HepG2 (cell line): ENCODE measurements around the gene NFKBIL1. TPM values are rescaled to one million over a fixed set of nuclear protein-coding genes. Genes with fewer than 3 reads are reported as not detected.
A peak's percentile ranks its signal among the peaks of the same experiment; 100 is the strongest.

ENCODE experiments used
- SMAD3 ChIP-seq: sonication (generic); formaldehyde crosslinking; IDR thresholded peaks from 2 replicates; pipeline ENCODE4 v1.4.0; 2020; ENCODE audit warnings: missing genetic modification reagents
- ZNF761 ChIP-seq: sonication (generic); formaldehyde crosslinking; conservative IDR thresholded peaks from 2 replicates; pipeline ENCODE4 v1.4.0; 2020; ENCODE audit warnings: mild to moderate bottlenecking, missing genetic modification reagents
- polyA plus RNA-seq, 8 experiments: library from polyadenylated mRNA; depleted of rRNA in 3 of 8; stranded (reverse) in 7 of 8; unstranded in 1 of 8; fragments of >200 nt; fragmentation: Illumina TruSeq in 4 of 8; extraction: Trizol in 4 of 8; gene quantifications; 2 replicates each; pipeline versions ENCODE4 v1.2.1 to v1.2.3, GENCODE V29; 2011 to 2016; ENCODE audit warnings: low read depth in 4 of 8, missing spikeins in 1 of 8, mixed read lengths in 1 of 8; ENCODE audit not compliant: insufficient read depth in 1 of 8
- total RNA-seq, 5 experiments: library from RNA; depleted of rRNA; stranded (reverse); fragments of >200 nt; fragmentation: Illumina TruSeq; extraction: Trizol; gene quantifications; 2 replicates each; pipeline ENCODE4 v1.2.3, GENCODE V29; 2016; ENCODE audit warnings: low read depth in 1 of 5
- TF ChIP-seq, protein P1 (sequence below): sonication (generic); formaldehyde crosslinking; IDR thresholded peaks from 2 replicates; pipeline ENCODE4 v1.4.0; 2020; ENCODE audit warnings: missing genetic modification reagents
- TF ChIP-seq, protein P2 (sequence below): sonication (generic); formaldehyde crosslinking; IDR thresholded peaks from 2 replicates; pipeline ENCODE4 v1.4.0; 2020; ENCODE audit warnings: missing genetic modification reagents, borderline replicate concordance
- TF ChIP-seq, protein P3 (sequence below): sonication (generic); formaldehyde crosslinking; IDR thresholded peaks from 2 replicates; pipeline ENCODE4 v1.4.0; 2020; ENCODE audit warnings: missing genetic modification reagents

Gene NFKBIL1
- total and polyA plus RNA-seq, 2 of the 13 experiments (the other 11 are each of a cell fraction or from before 2014, with no cell fraction given) = 9.7 to 19.5 TPM

DNA sequence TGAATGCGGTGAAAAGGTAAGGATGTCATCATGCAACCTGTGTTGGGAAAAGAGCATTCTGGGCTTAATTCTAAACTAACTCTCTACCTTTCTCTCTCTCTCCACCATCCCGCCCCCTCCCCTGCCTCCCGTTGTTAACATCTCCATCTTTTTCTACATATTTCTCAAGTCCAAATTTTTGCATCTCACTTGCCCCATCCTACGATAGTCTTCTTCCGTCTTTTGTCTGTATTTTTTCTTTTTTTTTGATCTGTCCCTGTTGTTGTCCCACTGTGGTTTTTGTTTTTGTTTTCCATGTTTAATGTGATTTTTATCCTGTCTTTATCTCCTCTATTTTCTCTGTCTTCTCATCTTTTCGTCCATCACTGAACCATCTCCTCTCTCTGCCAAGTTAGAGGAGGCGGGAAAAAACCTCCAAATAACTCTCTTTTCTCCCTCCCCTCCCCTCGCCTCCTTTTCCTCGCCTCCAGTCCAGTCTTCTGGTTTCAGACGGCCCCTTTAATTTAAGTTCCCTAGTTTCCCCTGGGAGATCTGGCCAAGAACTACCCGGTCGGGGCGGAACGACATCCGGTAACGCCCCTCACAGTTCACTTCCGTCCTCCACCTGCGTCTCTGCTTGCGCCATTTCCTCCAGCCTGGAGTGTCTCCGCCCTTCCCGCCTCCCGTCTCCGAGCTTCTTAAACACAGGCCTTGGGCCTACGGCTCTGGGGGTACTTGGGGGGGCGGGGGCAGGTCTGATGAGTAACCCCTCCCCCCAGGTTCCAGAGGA, at the start of gene NFKBIL1 (continued):
- TF ChIP-seq, protein P1, sequence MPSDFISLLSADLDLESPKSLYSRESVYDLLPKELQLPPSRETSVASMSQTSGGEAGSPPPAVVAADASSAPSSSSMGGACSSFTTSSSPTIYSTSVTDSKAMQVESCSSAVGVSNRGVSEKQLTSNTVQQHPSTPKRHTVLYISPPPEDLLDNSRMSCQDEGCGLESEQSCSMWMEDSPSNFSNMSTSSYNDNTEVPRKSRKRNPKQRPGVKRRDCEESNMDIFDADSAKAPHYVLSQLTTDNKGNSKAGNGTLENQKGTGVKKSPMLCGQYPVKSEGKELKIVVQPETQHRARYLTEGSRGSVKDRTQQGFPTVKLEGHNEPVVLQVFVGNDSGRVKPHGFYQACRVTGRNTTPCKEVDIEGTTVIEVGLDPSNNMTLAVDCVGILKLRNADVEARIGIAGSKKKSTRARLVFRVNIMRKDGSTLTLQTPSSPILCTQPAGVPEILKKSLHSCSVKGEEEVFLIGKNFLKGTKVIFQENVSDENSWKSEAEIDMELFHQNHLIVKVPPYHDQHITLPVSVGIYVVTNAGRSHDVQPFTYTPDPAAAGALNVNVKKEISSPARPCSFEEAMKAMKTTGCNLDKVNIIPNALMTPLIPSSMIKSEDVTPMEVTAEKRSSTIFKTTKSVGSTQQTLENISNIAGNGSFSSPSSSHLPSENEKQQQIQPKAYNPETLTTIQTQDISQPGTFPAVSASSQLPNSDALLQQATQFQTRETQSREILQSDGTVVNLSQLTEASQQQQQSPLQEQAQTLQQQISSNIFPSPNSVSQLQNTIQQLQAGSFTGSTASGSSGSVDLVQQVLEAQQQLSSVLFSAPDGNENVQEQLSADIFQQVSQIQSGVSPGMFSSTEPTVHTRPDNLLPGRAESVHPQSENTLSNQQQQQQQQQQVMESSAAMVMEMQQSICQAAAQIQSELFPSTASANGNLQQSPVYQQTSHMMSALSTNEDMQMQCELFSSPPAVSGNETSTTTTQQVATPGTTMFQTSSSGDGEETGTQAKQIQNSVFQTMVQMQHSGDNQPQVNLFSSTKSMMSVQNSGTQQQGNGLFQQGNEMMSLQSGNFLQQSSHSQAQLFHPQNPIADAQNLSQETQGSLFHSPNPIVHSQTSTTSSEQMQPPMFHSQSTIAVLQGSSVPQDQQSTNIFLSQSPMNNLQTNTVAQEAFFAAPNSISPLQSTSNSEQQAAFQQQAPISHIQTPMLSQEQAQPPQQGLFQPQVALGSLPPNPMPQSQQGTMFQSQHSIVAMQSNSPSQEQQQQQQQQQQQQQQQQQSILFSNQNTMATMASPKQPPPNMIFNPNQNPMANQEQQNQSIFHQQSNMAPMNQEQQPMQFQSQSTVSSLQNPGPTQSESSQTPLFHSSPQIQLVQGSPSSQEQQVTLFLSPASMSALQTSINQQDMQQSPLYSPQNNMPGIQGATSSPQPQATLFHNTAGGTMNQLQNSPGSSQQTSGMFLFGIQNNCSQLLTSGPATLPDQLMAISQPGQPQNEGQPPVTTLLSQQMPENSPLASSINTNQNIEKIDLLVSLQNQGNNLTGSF (CRISPR knock-in tag) = no peak
- TF ChIP-seq, protein P2, sequence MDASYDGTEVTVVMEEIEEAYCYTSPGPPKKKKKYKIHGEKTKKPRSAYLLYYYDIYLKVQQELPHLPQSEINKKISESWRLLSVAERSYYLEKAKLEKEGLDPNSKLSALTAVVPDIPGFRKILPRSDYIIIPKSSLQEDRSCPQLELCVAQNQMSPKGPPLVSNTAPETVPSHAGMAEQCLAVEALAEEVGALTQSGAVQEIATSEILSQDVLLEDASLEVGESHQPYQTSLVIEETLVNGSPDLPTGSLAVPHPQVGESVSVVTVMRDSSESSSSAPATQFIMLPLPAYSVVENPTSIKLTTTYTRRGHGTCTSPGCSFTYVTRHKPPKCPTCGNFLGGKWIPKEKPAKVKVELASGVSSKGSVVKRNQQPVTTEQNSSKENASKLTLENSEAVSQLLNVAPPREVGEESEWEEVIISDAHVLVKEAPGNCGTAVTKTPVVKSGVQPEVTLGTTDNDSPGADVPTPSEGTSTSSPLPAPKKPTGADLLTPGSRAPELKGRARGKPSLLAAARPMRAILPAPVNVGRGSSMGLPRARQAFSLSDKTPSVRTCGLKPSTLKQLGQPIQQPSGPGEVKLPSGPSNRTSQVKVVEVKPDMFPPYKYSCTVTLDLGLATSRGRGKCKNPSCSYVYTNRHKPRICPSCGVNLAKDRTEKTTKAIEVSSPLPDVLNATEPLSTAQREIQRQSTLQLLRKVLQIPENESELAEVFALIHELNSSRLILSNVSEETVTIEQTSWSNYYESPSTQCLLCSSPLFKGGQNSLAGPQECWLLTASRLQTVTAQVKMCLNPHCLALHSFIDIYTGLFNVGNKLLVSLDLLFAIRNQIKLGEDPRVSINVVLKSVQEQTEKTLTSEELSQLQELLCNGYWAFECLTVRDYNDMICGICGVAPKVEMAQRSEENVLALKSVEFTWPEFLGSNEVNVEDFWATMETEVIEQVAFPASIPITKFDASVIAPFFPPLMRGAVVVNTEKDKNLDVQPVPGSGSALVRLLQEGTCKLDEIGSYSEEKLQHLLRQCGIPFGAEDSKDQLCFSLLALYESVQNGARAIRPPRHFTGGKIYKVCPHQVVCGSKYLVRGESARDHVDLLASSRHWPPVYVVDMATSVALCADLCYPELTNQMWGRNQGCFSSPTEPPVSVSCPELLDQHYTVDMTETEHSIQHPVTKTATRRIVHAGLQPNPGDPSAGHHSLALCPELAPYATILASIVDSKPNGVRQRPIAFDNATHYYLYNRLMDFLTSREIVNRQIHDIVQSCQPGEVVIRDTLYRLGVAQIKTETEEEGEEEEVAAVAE = peak; percentile 55; the same call in 1 of the 2 replicates
- TF ChIP-seq ZNF761 (CRISPR knock-in tag) (no peak), SMAD3 (CRISPR knock-in tag) (peak; percentile 59; the same call in 1 of the 2 replicates)
- TF ChIP-seq, protein P3, sequence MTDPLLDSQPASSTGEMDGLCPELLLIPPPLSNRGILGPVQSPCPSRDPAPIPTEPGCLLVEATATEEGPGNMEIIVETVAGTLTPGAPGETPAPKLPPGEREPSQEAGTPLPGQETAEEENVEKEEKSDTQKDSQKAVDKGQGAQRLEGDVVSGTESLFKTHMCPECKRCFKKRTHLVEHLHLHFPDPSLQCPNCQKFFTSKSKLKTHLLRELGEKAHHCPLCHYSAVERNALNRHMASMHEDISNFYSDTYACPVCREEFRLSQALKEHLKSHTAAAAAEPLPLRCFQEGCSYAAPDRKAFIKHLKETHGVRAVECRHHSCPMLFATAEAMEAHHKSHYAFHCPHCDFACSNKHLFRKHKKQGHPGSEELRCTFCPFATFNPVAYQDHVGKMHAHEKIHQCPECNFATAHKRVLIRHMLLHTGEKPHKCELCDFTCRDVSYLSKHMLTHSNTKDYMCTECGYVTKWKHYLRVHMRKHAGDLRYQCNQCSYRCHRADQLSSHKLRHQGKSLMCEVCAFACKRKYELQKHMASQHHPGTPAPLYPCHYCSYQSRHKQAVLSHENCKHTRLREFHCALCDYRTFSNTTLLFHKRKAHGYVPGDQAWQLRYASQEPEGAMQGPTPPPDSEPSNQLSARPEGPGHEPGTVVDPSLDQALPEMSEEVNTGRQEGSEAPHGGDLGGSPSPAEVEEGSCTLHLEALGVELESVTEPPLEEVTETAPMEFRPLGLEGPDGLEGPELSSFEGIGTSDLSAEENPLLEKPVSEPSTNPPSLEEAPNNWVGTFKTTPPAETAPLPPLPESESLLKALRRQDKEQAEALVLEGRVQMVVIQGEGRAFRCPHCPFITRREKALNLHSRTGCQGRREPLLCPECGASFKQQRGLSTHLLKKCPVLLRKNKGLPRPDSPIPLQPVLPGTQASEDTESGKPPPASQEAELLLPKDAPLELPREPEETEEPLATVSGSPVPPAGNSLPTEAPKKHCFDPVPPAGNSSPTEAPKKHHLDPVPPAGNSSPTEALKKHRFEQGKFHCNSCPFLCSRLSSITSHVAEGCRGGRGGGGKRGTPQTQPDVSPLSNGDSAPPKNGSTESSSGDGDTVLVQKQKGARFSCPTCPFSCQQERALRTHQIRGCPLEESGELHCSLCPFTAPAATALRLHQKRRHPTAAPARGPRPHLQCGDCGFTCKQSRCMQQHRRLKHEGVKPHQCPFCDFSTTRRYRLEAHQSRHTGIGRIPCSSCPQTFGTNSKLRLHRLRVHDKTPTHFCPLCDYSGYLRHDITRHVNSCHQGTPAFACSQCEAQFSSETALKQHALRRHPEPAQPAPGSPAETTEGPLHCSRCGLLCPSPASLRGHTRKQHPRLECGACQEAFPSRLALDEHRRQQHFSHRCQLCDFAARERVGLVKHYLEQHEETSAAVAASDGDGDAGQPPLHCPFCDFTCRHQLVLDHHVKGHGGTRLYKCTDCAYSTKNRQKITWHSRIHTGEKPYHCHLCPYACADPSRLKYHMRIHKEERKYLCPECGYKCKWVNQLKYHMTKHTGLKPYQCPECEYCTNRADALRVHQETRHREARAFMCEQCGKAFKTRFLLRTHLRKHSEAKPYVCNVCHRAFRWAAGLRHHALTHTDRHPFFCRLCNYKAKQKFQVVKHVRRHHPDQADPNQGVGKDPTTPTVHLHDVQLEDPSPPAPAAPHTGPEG (CRISPR knock-in tag) = no peak
